Measurements from ENCODE around the gene STXBP4.

DNA sequence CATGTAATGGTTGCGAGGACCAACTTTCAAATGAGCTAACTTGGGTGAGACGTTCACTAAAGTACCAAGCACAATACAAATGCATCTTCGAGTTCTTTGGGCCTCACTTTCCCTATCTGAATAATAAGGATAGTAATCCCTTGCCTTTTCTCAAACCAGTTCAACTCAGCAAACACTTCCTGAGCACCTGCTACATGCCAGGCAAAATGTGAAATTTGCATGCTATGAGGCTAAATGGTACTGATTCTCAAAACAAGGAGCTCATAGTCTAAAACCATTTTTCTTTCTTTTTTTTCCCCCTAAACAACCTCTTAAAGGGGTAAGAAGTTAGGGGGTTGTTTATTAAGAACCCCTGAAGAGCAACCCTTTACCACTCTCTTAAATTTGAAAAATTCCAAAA is 194.8 kb downstream of the STXBP4 start:
- TF ChIP-seq, protein P1, sequence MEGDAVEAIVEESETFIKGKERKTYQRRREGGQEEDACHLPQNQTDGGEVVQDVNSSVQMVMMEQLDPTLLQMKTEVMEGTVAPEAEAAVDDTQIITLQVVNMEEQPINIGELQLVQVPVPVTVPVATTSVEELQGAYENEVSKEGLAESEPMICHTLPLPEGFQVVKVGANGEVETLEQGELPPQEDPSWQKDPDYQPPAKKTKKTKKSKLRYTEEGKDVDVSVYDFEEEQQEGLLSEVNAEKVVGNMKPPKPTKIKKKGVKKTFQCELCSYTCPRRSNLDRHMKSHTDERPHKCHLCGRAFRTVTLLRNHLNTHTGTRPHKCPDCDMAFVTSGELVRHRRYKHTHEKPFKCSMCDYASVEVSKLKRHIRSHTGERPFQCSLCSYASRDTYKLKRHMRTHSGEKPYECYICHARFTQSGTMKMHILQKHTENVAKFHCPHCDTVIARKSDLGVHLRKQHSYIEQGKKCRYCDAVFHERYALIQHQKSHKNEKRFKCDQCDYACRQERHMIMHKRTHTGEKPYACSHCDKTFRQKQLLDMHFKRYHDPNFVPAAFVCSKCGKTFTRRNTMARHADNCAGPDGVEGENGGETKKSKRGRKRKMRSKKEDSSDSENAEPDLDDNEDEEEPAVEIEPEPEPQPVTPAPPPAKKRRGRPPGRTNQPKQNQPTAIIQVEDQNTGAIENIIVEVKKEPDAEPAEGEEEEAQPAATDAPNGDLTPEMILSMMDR (IDR thresholded peaks at IDR 0.05) = no peak
- TF ChIP-seq POLR2A (IDR thresholded peaks at IDR 0.05) = no peak

Measured in lower leg skin (tissue), 3 donors.